Iris pigment epithelial cell (primary cell): ENCODE data around the gene TRIM44.
"Not testable (repeated sequence)": the region's sequence is repeated elsewhere in the genome, so short reads cannot be mapped to it uniquely, and the experiment has no call there.

Source experiments
- DNase-seq: peaks from one replicate; pipeline ENCODE4 v3.0.0-alpha.2; 2011; ENCODE audit warnings: low read depth

Gene TRIM44

GRCh38 chr11:35855671-35856070 lies 193.1 kb downstream of the TRIM44 start:
- DNase-seq = no peak

- DNase-seq = no peak
Measured at GRCh38 chr11:35856259-35856658, 193.7 kb downstream of the TRIM44 start.

GRCh38 chr11:35856756-35857155 lies 194.2 kb downstream of the TRIM44 start:
- no peak for DNase-seq

- no peak for DNase-seq
Measured at GRCh38 chr11:35857922-35858321, 195.3 kb downstream of the TRIM44 start.

- peak; percentile 40 for DNase-seq
Measured at GRCh38 chr11:35859301-35859700, 196.7 kb downstream of the TRIM44 start.

GRCh38 chr11:35860194-35860593 lies 197.6 kb downstream of the TRIM44 start:
- not testable (repeated sequence) for DNase-seq

GRCh38 chr11:35861191-35861590 lies 198.6 kb downstream of the TRIM44 start:
- DNase-seq = no peak

GRCh38 chr11:35862666-35863065 lies 200.1 kb downstream of the TRIM44 start:
- no peak for DNase-seq

GRCh38 chr11:35864131-35864530 lies 201.6 kb downstream of the TRIM44 start:
- DNase-seq = no peak

GRCh38 chr11:35866601-35867000 lies 204.0 kb downstream of the TRIM44 start:
- DNase-seq = no peak
